H1 (cell line): Measurements from ENCODE around the gene GAS6. TPM values are rescaled to one million over a fixed set of nuclear protein-coding genes. Genes with fewer than 3 reads are reported as not detected.

Experiments
- CTCF ChIA-PET: fragments of 300-600 bp; sonication (Branson Sonifier 250); formaldehyde crosslinking; loops from one replicate; lab custom pipeline; 2021; ENCODE audit not compliant: partially characterized antibody; lab: Charles Lee
- POLR2A ChIA-PET: fragments of 300-600 bp; sonication (Branson Sonifier 250); formaldehyde crosslinking; loops from one replicate; lab custom pipeline; 2021; ENCODE audit warnings: inconsistent platforms; ENCODE audit not compliant: partially characterized antibody; lab: Charles Lee
- DNase-seq, 2 experiments: peaks; one replicate each; pipeline versions ENCODE4 v3.0.0 to v3.0.0-alpha.2; 2010 to 2022; ENCODE audit warnings: low spot score in 2 of 2, low read depth in 1 of 2, mixed read lengths in 1 of 2
- FAIRE-seq: peaks from 2 replicates; lab custom pipeline; 2011; peaks lifted over from hg19 to GRCh38; lab: Jason Lieb, UNC
- H2AFZ ChIP-seq: 2 replicates; pipeline ENCODE4 v1.8.1; 2012; ENCODE audit warnings: low read length, inconsistent platforms
- H2AK5ac ChIP-seq: 2 replicates; pipeline ENCODE4 v1.6.1; 2013; ENCODE audit warnings: low read depth, low read length
- H2BK120ac ChIP-seq: replicated peaks from 2 replicates; pipeline ENCODE3; 2013; ENCODE audit warnings: low read depth, low read length, inconsistent platforms
- H2BK12ac ChIP-seq: 2 replicates; pipeline ENCODE4 v1.6.1; 2013; ENCODE audit warnings: low read depth, low read length
- H2BK15ac ChIP-seq: 2 replicates; pipeline ENCODE4 v1.6.1; 2013; ENCODE audit warnings: low read length
- H2BK20ac ChIP-seq: 2 replicates; pipeline ENCODE4 v1.6.1; 2013; ENCODE audit warnings: low read length
- H2BK5ac ChIP-seq: 2 replicates; pipeline ENCODE4 v1.6.1; 2013; ENCODE audit warnings: low read depth, low read length
- H3K14ac ChIP-seq: 2 replicates; pipeline ENCODE4 v1.6.1; 2013; ENCODE audit warnings: inconsistent platforms; ENCODE audit not compliant: insufficient read length
- H3K18ac ChIP-seq: 2 replicates; pipeline ENCODE4 v1.6.1; 2013; ENCODE audit warnings: low read length; ENCODE audit errors: extremely low read depth
- H3K23ac ChIP-seq: 2 replicates; pipeline ENCODE4 v1.6.1; 2013; ENCODE audit warnings: inconsistent platforms; ENCODE audit not compliant: insufficient read length
- H3K23me2 ChIP-seq: 2 replicates; pipeline ENCODE4 v1.6.1; 2013; ENCODE audit warnings: low read depth, low read length
- H3K27ac ChIP-seq: 2 replicates; pipeline ENCODE4 v1.6.1; 2011; ENCODE audit warnings: low read depth, low read length, inconsistent platforms
- H3K27me3 ChIP-seq, 4 experiments: replicated peaks in 1 of 4; 1 replicate in 1 of 4; 2 replicates in 3 of 4; pipeline versions ENCODE4 v1.6.1 to v1.8.1; 2011 to 2013; ENCODE audit warnings: low read length in 3 of 4, mild to moderate bottlenecking in 3 of 4, inconsistent platforms in 2 of 4, mixed read lengths in 2 of 4, moderate library complexity in 1 of 4; ENCODE audit not compliant: control insufficient read depth in 3 of 4, insufficient read depth in 3 of 4; ENCODE audit errors: extremely low read depth in 1 of 4
- H3K36me3 ChIP-seq, 4 experiments: 2 replicates each; pipeline versions ENCODE4 v1.6.1 to v1.8.1; 2011 to 2013; ENCODE audit warnings: mild to moderate bottlenecking in 4 of 4, low read length in 3 of 4, moderate library complexity in 2 of 4, control low read depth in 1 of 4, inconsistent platforms in 1 of 4; ENCODE audit not compliant: insufficient read depth in 4 of 4, control insufficient read depth in 2 of 4
- H3K4ac ChIP-seq: replicated peaks from 2 replicates; pipeline ENCODE3; 2013; ENCODE audit warnings: low read length, low read depth, mixed read lengths, inconsistent platforms; ENCODE audit not compliant: insufficient read length
- H3K4me1 ChIP-seq, 4 experiments: replicated peaks in 1 of 4; 1 replicate in 1 of 4; 2 replicates in 3 of 4; pipeline versions ENCODE4 v1.6.1 to v1.8.1; 2011 to 2013; ENCODE audit warnings: low read length in 3 of 4, inconsistent platforms in 2 of 4, mixed read lengths in 1 of 4; ENCODE audit not compliant: insufficient read depth in 4 of 4, control insufficient read depth in 3 of 4
- H3K4me2 ChIP-seq, 2 experiments: 2 replicates each; pipeline versions ENCODE4 v1.6.1 to v1.8.1; 2011 to 2013; ENCODE audit warnings: low read depth in 2 of 2, low read length in 2 of 2, control low read depth in 1 of 2, inconsistent platforms in 1 of 2, mild to moderate bottlenecking in 1 of 2; ENCODE audit not compliant: insufficient read depth in 1 of 2
- H3K4me3 ChIP-seq, 4 experiments: fragments of 200-600, 300-600 bp in 1 of 4; sonication (generic), shearing (Covaris generic), sonication (Bioruptor Twin) in 1 of 4; 2 replicates each; pipeline versions ENCODE4 v1.5.1 to v1.8.1; 2011 to 2016; ENCODE audit warnings: low read length in 4 of 4, low read depth in 3 of 4, control low read depth in 2 of 4, inconsistent platforms in 2 of 4, mild to moderate bottlenecking in 2 of 4, mixed read lengths in 1 of 4, moderate library complexity in 1 of 4; ENCODE audit not compliant: insufficient read depth in 2 of 4; ENCODE audit errors: extremely low read depth in 1 of 4
- H3K56ac ChIP-seq: replicated peaks from 2 replicates; pipeline ENCODE3; 2013; ENCODE audit warnings: low read depth, mild to moderate bottlenecking, mixed read lengths, low read length, inconsistent platforms; ENCODE audit not compliant: insufficient read length
- H3K79me1 ChIP-seq: 2 replicates; pipeline ENCODE4 v1.6.1; 2013; ENCODE audit warnings: low read depth, low read length, control low read depth
- H3K79me2 ChIP-seq, 2 experiments: 2 replicates each; pipeline versions ENCODE4 v1.6.1 to v1.8.1; 2012 to 2013; ENCODE audit warnings: low read length in 2 of 2, mild to moderate bottlenecking in 2 of 2, inconsistent platforms in 1 of 2; ENCODE audit not compliant: insufficient read depth in 2 of 2, control insufficient read depth in 1 of 2
- H3K9ac ChIP-seq, 4 experiments: replicated peaks in 1 of 4; 1 replicate in 1 of 4; 2 replicates in 3 of 4; pipeline versions ENCODE4 v1.6.1 to v1.8.1; 2011 to 2013; ENCODE audit warnings: low read depth in 3 of 4, low read length in 3 of 4, control low read depth in 2 of 4, mild to moderate bottlenecking in 2 of 4, moderate library complexity in 2 of 4, inconsistent platforms in 1 of 4; ENCODE audit errors: extremely low read depth in 1 of 4
- H3K9me3 ChIP-seq, 2 experiments: 2 replicates each; pipeline versions ENCODE4 v1.6.1 to v1.8.1; 2012 to 2013; ENCODE audit warnings: mild to moderate bottlenecking in 2 of 2, moderate library complexity in 2 of 2, control low read depth in 1 of 2, inconsistent platforms in 1 of 2, low read depth in 1 of 2, low read length in 1 of 2, mixed read lengths in 1 of 2; ENCODE audit not compliant: insufficient read depth in 2 of 2
- H4K20me1 ChIP-seq, 2 experiments: replicated peaks in 1 of 2; 2 replicates each; pipeline versions ENCODE3 to v1.8.1; 2011 to 2013; ENCODE audit warnings: inconsistent platforms in 2 of 2, low read length in 2 of 2, mild to moderate bottlenecking in 1 of 2; ENCODE audit not compliant: insufficient read depth in 2 of 2, control insufficient read depth in 1 of 2
- H4K5ac ChIP-seq: 2 replicates; pipeline ENCODE4 v1.6.1; 2013; ENCODE audit warnings: low read length, low read depth, mixed read lengths, inconsistent platforms; ENCODE audit not compliant: insufficient read length
- H4K8ac ChIP-seq: 2 replicates; pipeline ENCODE4 v1.8.0; 2013; ENCODE audit warnings: mild to moderate bottlenecking, moderate library complexity, low read length, inconsistent platforms; ENCODE audit not compliant: insufficient read depth; ENCODE audit errors: extremely low read depth
- H4K91ac ChIP-seq: replicated peaks from 2 replicates; pipeline ENCODE3; 2013; ENCODE audit warnings: low read length, mixed read lengths, inconsistent platforms; ENCODE audit not compliant: insufficient read length
- ATF3 ChIP-seq: IDR thresholded peaks from 2 replicates; pipeline ENCODE4 v1.6.1; 2011; ENCODE audit warnings: low read depth, mild to moderate bottlenecking, low read length; ENCODE audit not compliant: insufficient read depth
- CREB1 ChIP-seq: IDR thresholded peaks from 2 replicates; pipeline ENCODE4 v1.6.1; 2012; ENCODE audit warnings: inconsistent platforms
- E2F6 ChIP-seq: IDR thresholded peaks from 2 replicates; pipeline ENCODE4 v1.6.1; 2012; ENCODE audit warnings: inconsistent platforms
- FOSL1 ChIP-seq: IDR thresholded peaks from 2 replicates; pipeline ENCODE4 v1.6.1; 2011; ENCODE audit warnings: mild to moderate bottlenecking, low read depth, low read length, moderate library complexity; ENCODE audit not compliant: insufficient read depth
- RBBP5 ChIP-seq: IDR thresholded peaks from 2 replicates; pipeline ENCODE4 v1.7.1; 2012; ENCODE audit warnings: low read depth, mild to moderate bottlenecking, inconsistent platforms, low read length, moderate library complexity, borderline replicate concordance
- SP1 ChIP-seq: IDR thresholded peaks from 2 replicates; pipeline ENCODE4 v1.6.1; 2011; ENCODE audit warnings: low read depth, low read length
- USF2 ChIP-seq: IDR thresholded peaks from 2 replicates; pipeline ENCODE4 v1.6.1; 2011; ENCODE audit warnings: low read length, improper control_type of control experiment
- WGBS, 2 experiments: shearing (Covaris generic) in 1 of 2; methylation state at CpG; one replicate each; pipeline versions ENCODE4 v1.1.6 to v1.1.7; 2013 to 2015; ENCODE audit warnings: low lambda C conversion rate in 2 of 2, mixed read lengths in 2 of 2, inconsistent platforms in 1 of 2, low coverage in 1 of 2, missing lambda C conversion rate in 1 of 2; ENCODE audit not compliant: insufficient replicate concordance in 2 of 2, insufficient coverage in 1 of 2, insufficient read length in 1 of 2; ENCODE audit errors: extremely low coverage in 1 of 2, missing lambda C conversion rate in 1 of 2; 5-methylcytosine and 5-hydroxymethylcytosine counted together
- polyA plus RNA-seq, 7 experiments: library from polyadenylated mRNA; depleted of rRNA in 3 of 7; stranded (reverse) in 5 of 7; unstranded in 2 of 7; fragments of >200 nt in 5 of 7; fragments of 200-250 nt in 2 of 7; gene quantifications; 1 replicate in 5 of 7; 2 replicates in 1 of 7; 4 replicates in 1 of 7; pipeline versions ENCODE4 v1.2.1 to v1.2.3, GENCODE V29; 2011 to 2013; ENCODE audit warnings: missing spikeins in 2 of 7, mixed read lengths in 2 of 7
- total RNA-seq: library from RNA; stranded (reverse); fragmentation: NEBNext Ultra II Directional; extraction: Animal tissue kit (Norgen Biotek cat#: 25700); gene quantifications from 2 replicates; pipeline ENCODE4 v1.2.1, GENCODE V29; 2021

GAS6 gene
- total and polyA plus RNA-seq, 2 of the 8 experiments (the other 6 are each of a cell fraction or from before 2014, with no cell fraction given): 18.6 to 31.0 TPM

- TF ChIP-seq FOSL1 (no peak), E2F6 (no peak), RBBP5 (no peak), ATF3 (no peak), CREB1 (no peak), SP1 (no peak), USF2 (no peak)
- WGBS, 2 experiments: 91% methylated on average over 21 of the region's 21 CpGs; no CpG with 5 or more reads in 1 of the 2 experiments
These were observed 13.5 kb upstream of the GAS6 start for GRCh38 chr13:113877149-113877990.

More at GRCh38 chr13:113877149-113877990, 13.5 kb upstream of the GAS6 start:
- DNase-seq: no peak
- H3K79me2 ChIP-seq: no peaks in the 10 kb centered on the region
- H4K5ac ChIP-seq: no peak overlapping the region
- no peak overlapping the region; the same call in 1 of the 2 replicates for H4K8ac ChIP-seq
- H2AK5ac ChIP-seq: no peak overlapping the region
- CTCF ChIA-PET: interaction anchor here (0.8 to 0.9 kb wide), 2 partner anchors 33 to 75 kb away, joined by 3 to 4 read pairs; no protein-coding TSS in a partner anchor
- no peak overlapping the region for H3K56ac ChIP-seq
- no peaks in the 10 kb centered on the region; the same call in 1 of the 2 replicates for H3K23me2 ChIP-seq
- no peaks in the 10 kb centered on the region for H3K9me3 ChIP-seq
- no peak overlapping the region for H2AFZ ChIP-seq
- no peak overlapping the region for H3K23ac ChIP-seq
- no peak overlapping the region; the same call in 1 of the 2 replicates for H3K18ac ChIP-seq
- H4K20me1 ChIP-seq: no peaks in the 10 kb centered on the region
- no peak overlapping the region for H3K4me2 ChIP-seq
- POLR2A ChIA-PET: no interaction called here
- H2BK20ac ChIP-seq: no peak overlapping the region
- H2BK120ac ChIP-seq: no peak overlapping the region
- H3K79me1 ChIP-seq: no peaks in the 10 kb centered on the region
- no peak overlapping the region for H2BK12ac ChIP-seq
- H3K4ac ChIP-seq: no peak overlapping the region
- H3K4me3 ChIP-seq: no peak overlapping the region
- H2BK5ac ChIP-seq: no peak overlapping the region
- H4K91ac ChIP-seq: no peak overlapping the region
- H3K27me3 ChIP-seq: no peaks in the 10 kb centered on the region
- no peaks in the 10 kb centered on the region for H3K36me3 ChIP-seq
- no peak overlapping the region for H3K27ac ChIP-seq
- no peak for FAIRE-seq
- no peaks in the 10 kb centered on the region; a peak in 1 of 7 replicates for H3K4me1 ChIP-seq
- H3K9ac ChIP-seq: no peak overlapping the region
- no peak overlapping the region for H2BK15ac ChIP-seq
- no peak overlapping the region for H3K14ac ChIP-seq
